GM19452 (cell line): ENCODE measurements around the gene KRT20.
"Not testable (repeated sequence)": the region's sequence is repeated elsewhere in the genome, so short reads cannot be mapped to it uniquely, and the experiment has no call there.

Source experiments
- ATAC-seq: cut with Tn5 transposase; IDR thresholded peaks from one replicate; pipeline ENCODE4 v1.9.1; 2021; ENCODE audit not compliant: unreplicated experiment

The KRT20 gene, protein sequence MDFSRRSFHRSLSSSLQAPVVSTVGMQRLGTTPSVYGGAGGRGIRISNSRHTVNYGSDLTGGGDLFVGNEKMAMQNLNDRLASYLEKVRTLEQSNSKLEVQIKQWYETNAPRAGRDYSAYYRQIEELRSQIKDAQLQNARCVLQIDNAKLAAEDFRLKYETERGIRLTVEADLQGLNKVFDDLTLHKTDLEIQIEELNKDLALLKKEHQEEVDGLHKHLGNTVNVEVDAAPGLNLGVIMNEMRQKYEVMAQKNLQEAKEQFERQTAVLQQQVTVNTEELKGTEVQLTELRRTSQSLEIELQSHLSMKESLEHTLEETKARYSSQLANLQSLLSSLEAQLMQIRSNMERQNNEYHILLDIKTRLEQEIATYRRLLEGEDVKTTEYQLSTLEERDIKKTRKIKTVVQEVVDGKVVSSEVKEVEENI

DNA sequence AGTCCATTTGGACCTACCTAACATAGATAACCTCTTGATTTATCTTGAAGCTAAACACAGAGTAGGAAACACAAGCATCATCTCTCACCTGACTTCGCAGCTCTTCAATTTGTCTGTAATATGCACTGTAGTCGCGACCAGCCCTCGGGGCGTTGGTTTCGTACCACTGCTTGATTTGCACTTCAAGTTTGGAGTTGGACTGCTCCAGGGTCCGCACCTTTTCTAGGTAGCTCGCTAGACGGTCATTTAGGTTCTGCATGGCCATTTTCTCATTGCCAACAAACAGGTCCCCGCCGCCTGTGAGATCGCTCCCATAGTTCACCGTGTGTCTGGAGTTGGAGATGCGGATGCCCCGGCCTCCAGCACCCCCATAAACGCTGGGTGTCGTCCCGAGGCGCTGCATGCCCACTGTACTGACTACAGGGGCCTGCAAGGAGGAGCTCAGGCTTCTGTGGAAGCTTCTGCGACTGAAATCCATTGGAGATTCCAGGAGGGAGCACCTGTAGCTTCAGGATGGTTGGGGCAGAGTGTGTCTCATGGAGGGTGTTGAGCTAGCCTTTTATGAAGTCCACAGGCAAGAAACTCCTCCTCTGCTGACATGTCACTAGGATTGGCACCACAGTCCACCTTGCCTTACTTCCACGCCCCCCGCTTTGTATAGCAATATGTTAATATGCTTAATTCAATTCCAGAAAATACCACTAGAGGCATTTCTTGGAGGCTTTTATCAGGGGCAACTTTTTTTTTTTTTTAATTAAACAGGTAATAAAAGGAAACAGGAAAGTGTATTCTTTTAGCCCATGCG lies at the start of gene KRT20:
Gene KRT20 (minus strand): TSS at position 535 of the 805 bp plus-strand sequence. CDS start 57 bp downstream, at position 478.
- no peak for ATAC-seq

DNA sequence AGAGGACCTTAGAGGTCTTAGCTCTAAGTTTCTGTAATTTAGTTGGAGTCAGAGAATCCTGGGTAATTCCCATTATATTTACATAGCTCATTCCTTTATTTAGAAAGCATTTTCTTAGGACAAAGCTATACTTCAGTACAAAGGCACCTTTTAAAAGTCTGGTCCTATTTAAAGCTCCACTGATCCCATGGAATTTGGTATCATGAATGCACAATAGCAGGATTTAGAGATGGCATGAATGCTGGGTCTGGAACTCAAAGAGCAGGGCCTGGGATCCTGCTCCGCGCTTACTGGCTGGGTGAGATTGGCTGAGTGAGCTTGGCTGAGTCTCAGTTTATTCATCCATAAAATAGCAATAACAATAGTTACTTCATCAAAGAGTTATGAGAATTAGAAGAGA lies 47.6 kb upstream of the KRT20 start:
- no peak for ATAC-seq

DNA sequence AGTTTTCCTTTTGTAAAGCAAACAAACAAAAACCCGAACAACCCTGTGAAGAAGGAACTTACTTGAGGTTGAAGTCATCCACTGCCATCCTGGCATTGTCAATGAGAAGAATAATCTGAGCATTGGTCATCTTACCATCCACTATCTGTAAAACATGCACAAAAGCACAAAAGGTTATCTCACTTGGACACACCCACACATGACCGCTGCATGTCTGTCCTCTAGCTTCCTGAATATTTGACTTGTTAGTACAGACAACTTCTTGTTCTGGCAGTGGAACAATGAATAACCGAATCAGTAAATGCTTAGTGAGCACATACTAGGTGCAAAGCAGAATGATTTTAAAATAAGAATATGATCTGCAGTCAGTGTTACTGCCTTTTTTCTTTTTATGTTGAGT lies 46.3 kb upstream of the KRT20 start:
- ATAC-seq, result no peak

DNA sequence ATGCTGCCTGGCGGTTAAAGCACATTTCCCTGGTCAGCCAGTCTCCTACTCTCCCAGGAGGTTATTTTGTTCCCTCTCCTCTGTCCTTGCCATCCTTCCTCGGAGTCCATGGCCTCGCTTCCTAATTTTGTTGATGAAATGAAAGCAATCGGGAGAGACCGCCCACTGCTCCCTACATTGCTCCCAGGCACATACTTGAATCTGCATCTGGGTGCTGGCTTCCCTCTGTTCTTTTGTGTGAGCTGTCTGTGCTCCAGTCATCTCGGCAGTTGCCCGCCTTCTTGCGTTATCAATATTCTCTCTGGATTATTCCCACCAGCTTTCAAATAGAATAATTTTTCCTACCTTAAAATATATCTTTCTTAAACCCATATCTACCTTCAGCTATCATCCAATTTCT lies 41.3 kb upstream of the KRT20 start:
- no peak for ATAC-seq

DNA sequence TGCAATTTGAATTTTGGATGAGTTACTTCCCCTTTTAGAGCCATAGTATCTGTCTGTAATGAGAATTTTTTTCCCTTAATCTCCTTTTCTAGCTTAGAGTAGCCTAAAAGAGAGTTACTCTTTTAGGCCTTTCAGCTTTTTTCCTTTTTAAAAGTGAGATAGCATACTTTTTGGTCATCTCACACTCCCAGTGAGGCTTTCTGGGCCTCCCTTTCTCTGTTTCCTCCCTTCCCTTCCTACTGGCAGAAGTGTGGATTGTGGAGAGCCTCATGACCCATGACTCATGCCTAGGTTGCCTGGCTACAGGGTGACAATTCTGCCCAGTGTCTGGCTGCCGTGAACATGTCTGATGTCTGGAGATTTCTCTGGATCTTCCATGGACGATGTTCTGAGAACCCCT lies 37.2 kb upstream of the KRT20 start:
- ATAC-seq, result no peak

DNA sequence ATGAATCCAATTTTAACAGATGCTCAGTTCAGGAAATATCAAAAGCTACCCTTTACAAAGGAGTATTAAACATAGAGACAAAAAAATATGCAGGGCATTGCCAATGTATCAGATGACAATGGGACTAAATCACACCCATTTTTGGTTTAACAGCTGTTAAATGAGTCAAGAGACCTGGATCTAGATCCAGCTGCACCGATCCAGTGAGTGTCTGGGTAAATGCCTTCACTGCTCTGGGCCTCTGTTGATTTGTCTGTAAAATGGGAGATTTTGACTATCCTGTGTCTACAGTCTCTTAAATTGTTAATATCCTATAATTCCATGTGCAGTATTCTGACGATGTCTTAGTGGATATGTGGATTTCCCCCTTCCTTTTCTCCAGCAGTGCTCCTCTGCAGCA lies 36.0 kb upstream of the KRT20 start:
- no peak for ATAC-seq

DNA sequence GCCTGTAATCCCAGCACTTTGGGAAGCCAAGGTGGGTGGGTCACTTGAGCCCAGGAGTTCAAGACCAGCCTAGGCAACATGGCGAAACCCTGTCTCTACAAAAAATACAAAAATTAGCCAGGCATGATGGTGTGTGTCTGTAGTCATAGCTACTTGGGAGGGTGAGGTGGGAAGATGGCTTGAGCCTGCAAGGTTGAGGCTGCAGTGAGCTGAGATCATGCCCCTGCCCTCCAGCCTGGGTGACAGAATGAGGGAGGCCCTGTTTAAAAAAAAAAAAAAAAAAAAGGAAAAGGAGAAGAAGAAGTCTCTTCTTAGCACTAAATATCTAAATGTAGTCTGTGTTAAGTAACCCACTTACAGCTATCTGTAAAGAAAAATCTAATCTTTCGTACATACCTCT lies 32.1 kb upstream of the KRT20 start:
- not testable (repeated sequence) for ATAC-seq

DNA sequence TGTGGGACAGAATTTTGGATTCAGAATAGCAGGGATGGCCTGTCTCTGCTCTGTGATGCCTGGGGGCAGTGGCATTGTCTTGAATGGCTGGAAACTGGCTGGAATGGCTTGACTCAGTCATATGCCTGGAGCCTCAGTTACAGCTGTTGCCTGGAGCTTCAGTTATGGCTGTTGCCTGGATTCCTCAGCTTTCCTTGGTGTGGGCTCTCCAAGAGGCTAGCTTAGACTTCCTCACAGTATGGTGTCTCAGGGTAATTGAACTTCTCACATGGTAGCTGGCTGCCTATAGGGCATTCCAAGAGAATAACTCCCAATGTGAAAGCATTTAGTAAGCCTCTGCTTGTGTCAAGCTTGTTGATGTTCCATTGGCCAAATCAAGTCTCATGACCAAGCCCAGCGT lies 31.3 kb upstream of the KRT20 start:
- no peak for ATAC-seq

DNA sequence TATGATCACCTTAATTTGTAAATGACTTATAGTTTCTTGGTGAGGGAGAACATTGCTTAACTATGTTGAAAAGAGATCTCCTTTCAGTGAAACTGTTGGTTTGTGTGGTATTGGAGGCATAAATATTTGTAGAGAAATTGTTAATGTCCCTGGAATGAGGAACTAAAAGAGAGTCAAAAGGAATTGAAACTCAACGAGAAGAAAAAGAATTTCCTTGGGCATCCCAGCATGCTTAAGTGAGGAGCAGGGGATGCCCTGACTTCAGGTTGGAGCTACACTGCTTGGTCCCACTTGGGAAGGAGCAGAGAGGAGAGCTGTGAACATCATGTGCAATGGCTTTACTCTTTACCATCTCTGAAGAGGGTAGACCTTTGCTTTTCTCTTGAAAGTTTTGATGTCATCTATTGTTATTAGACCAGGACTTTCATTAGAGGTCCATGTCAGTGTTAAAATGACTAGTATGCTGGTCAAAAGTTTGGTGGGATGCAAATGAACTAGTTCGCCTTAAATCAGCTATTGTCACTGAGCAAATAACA lies 30.7 kb upstream of the KRT20 start:
- ATAC-seq, result no peak

DNA sequence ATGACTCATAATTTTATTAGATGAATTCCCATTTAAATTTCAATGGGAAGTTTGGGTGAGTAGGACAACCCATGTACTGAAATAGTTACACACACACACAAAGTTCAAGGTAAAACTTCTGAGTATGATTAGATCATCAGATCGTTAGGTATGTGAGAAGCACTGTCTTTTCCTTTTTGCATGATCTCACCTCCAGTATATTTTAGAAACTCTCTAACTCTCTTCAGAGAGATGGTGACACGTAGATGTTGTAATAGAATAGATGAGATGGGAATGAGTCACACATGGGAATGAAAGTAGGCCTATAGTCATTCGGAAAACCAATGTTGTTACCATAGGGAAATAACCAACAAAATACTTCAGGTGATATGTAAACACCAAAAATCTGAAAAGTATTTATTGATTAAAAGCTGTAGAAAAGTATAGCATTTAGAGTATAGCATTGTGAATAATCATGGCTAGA lies 30.2 kb upstream of the KRT20 start:
- no peak for ATAC-seq

DNA sequence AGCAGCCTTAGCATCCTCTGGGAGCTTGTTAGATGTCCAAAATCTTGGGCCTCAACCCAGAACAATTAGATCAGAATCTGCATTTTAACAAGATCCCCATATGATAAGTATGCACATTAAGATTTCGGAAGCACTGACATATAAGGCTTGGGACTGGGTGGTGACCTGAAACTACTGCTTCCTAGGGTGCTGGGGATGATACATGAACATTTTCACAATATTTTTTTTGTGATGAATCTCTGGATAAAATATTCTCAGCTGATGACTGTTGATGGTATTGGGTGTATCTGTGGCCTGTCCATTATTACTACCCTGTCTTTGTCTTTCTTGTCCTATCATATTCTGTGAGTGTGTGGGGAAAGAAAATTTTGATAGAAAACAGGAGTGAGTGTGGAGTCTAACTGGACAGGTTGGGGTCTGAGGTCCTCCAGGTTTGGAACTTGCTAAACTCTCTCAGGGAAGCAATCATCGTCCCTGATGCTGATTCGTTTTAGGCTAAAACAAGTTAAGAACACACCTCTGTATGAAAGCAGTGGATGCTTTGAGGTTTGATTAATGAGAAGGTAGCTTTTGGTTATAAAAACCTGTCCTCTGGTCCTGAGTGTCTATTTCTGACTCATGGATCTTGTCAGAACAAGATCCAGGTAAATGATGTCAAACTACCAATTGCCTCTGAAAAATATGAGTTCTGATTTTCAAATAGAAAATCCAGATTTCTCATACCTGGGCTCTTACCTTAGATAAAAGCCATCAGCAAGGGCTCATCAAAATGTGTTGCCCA lies 29.2 kb upstream of the KRT20 start:
- no peak for ATAC-seq

DNA sequence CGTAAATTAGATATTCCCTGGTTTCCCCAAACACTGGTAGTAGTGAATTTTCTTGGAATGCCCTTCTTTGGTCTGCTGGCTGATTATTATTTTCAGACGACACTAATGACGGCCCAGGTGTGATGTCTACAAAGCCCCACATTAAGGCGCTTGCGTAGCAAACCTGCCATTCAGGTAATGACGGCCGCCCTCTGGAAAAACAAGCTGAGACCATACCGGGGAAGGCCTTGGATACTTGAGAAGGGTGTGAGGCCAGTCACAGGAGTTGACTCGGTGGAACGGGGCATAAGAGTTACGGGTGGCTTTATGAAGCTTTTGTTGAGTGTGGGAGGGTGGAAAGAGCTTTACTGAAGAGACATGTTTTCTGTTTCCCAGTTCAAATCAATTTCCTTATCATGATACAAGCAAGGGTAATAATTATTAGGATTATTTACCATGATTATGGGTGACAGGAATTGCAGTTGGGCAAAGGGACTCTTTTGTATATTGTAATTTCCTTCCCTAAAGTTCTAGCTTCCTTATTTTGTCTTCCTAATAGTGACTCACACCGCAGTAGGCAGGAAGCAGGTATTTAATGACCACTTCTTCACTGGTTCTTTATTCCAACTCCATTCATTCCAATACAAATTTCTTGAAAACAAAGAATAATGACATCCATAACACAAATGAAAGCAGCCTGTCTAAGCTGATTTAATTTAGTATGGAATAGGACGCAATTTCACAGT lies 27.6 kb upstream of the KRT20 start:
- ATAC-seq, result no peak

DNA sequence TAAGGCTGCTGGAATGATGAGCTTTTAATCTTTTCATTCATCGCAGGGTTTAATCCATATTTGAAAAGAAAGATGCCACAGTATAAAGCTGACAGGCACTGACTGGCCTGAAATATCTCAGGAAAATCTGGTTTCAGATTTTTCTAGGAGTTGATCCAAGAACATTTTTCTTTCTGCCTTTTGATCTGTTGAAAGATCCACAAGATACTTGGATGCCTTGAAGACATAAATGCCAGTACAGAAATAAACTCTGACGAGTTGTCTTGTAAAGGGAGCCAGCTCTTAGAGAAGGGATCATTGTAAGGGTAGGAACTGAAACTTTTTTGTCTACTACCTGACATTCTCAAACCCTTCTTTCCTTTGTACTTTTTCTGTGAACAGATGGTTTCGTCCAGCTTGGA lies 25.4 kb upstream of the KRT20 start:
- ATAC-seq, result no peak

DNA sequence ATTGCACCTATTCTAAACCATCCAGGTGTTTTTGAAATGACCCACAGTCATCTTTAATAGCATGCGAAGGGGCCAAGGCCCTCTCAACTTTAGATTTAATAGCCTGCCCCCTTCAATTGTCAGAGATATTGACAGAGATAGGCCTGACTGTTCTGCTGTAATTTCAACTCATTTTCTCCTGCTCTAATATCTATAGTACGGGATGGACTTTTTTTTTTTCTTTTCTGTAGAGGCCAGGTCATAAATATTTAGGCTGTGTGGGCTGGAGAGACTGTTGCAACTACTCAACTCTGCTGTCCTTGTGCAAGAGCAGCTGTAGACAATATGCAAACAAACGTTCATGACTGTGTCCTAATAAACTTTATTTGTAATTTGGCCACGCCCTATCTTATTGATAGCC lies 24.7 kb upstream of the KRT20 start:
- no peak for ATAC-seq

DNA sequence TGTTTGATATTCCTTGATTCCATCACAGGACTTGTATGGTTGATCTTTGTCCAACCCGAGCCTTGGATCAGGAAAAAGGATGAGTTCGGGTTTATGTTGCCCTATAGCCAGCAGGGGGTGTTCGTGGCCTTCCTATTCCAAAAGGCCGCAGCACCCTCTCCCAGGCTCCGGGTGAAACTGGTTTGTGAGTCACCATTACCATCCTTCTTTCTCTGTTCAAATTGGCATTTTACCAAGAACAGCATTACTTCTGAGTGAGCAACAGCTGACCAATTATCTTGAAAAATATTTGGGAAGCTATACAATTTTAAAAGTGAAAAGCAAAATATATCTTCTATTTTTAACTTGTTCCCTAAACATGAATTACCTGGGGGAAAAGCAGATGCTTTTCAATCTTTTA lies 24.3 kb upstream of the KRT20 start:
- ATAC-seq, result no peak

DNA sequence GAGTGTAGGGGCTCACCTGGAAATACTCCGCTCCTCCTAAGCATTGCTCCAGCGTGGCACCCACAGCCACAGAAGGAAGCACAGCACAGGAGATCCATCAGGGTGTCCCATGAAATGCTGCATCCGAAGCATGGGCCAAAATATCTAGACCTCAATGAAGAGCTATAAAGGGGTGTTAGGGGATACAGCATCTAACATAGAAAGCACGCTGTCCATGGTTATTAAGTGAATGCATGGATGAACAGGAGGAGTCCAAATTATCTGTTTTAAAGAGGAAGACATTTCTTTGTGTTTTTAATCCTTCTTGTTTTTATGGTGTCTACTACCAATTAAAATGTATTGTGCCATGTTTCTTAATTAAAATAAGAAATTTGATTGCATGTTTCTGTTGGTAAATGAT lies 21.6 kb upstream of the KRT20 start:
- ATAC-seq, result no peak

DNA sequence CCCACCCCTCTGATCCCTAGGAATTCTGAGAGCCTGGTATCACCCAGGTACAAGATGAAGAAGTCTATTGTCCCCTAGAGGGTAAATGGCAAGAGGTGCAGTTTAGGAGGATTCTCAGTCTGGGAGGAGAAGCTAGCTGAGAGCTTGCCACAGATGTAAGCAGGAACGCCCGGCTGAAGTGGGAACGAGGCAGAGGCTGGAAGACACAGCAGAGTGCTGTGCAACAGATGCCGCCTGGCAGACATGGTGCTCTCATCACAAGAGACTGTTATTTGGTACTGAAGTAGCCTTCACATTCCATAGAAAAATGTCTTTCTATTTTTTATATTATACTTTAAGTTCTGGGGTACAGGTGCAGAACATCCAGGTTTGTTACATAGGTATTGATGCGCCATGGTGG lies 20.3 kb upstream of the KRT20 start:
- ATAC-seq, result no peak

DNA sequence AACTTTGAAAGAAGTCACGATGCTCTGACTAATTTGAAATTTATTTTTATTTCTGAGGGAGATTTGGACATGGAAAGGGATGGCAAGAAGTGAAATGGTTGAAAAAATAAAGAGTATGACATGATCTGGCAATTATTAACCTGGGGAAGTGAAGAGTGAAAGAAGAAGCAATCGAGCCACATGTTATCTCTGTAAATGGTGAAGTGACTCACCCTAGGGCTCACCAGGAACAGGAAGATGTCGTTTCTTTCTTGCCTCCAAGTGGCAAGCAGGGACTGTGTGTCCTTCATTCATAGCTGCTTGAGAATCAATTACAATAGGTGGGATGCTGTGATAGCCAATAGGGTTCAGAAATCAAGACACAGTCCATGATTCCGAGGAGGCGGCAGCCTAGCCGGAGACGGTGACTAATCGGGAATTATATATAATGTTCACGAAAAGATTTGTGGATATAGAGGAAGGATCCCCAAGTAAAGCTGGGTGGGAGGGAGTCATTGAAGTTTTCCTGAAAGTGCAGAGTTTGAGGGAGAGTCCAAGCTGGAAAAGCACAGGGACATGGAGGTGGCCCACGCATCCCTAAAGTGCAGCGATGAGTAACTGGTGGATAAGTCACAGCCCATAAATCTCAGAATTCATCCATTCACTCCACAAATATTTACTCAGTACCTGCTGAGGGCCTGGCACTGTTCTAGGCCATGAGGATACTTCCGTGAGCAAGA lies 18.2 kb upstream of the KRT20 start:
- ATAC-seq, result no peak

DNA sequence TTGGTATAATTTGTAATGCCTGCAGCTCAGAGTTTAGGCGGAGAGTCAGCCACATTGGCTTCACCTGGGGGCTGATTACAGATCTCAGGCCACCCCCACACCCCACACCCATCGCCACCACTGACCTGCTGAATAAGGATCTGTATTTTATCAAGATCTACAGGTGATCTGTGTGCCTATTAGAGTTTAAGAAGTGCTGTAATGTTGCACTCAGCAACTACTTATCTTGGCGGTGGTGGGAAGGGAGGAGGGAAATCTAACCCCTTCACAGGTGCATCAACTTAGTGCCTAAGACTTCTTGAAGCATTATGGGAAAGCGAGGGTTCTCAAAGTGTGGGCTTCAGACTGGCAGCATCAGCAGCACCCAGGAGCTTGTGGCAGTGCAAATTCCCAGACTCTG lies 17.5 kb upstream of the KRT20 start:
- ATAC-seq, result no peak

DNA sequence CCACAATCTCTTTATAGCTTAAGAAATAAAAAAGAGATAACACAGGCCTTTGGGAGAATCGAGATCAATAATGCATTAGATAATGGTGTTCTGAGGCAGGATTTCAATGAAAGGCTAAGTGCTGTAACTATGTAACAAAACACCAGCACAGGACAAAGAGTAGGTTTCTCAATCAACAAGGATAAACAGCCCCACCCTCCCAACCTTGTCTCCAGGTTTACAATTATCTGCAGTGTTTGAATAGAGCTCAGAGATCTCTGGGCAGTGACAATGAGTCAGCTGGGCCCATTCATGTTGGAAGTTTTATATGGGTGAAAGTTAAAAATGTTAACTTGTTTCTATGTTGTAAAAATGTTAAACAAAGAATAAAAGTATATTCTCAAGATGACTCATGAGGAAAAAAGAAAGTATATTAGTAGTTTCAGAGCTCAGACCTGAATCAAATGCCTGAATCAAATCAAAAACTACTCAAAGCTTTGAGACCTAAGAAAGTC lies 17.0 kb upstream of the KRT20 start:
- no peak for ATAC-seq
